Central memory CD4-positive, alpha-beta T cell (primary cell): ENCODE data around the gene SNTG2.
"Not testable (repeated sequence)": the region's sequence is repeated elsewhere in the genome, so short reads cannot be mapped to it uniquely, and the experiment has no call there.

Experiments used
- DNase-seq: peaks from one replicate; pipeline ENCODE4 v3.0.0; 2022

The SNTG2 gene

GRCh38 chr2:1394709-1395408, 444.2 kb downstream of the SNTG2 start:
- DNase-seq = no peak

- DNase-seq = no peak
Observed at GRCh38 chr2:1397350-1397749, 446.7 kb downstream of the SNTG2 start.

DNA sequence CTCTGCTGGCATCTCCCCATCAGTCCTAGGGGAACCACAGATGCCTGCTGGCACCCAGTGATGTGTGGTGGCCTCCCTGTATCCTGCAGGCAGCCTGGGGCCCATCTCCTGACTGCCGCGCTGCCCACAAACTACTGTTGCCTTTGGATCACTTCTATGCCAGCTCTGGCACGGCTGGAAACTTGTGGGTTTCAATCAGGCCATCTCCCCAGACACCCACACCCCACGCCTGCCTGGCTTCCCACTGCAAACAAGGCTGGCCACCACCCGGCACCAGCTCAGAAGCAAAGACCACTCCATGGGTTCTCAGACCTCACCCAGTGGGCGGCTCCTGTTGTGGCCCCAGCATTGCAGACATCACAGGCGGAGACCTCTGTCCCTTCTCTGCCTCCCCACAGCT, 447.5 kb downstream of the SNTG2 start:
- DNase-seq = no peak

DNA sequence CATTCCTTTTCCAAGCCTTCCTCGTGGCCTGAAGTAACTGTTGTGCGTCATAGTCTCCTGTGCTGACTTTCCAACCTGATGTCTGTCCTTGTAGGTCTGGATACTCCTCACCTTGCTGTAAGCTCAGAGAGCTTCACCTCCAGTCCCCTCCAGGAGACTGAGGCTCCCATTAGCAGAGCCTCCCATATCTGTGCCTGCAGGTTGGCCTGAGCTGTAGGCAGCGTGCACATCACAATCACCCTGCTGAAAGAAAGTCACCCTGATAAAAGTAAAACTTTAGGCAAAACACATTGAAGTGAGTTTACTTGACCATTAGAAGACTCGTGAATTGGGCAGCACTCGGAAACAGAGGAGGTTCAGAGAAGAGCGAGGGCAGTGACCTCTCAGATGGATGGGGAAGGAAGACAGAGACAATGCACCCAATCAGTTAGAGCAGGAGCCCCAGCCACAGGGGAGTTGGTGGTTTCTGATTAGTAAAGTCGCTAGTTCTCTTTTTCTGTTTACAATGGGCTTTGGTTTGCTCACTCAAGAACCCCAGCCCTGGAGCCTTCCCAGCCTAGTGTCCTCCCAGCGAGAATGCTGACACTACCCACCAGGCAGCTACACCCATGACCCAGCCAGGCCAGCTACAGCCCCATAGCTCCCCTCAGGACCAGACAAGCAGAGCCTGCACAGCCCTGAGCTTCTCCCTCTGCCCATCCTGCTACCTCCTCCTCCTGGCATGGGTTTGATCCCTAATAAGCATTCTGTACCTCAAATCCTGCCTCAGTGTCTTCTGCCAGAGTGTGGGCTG, 450.5 kb downstream of the SNTG2 start:
- no peak for DNase-seq

- no peak for DNase-seq
Observed at GRCh38 chr2:1402064-1402463, 451.4 kb downstream of the SNTG2 start.

GRCh38 chr2:1403565-1403964, 452.9 kb downstream of the SNTG2 start:
- no peak for DNase-seq

GRCh38 chr2:1405124-1405523, 454.5 kb downstream of the SNTG2 start:
- no peak for DNase-seq

- no peak for DNase-seq
Observed at GRCh38 chr2:1405967-1406366, 455.3 kb downstream of the SNTG2 start.

GRCh38 chr2:1406434-1406833, 455.8 kb downstream of the SNTG2 start:
- DNase-seq = no peak

DNA sequence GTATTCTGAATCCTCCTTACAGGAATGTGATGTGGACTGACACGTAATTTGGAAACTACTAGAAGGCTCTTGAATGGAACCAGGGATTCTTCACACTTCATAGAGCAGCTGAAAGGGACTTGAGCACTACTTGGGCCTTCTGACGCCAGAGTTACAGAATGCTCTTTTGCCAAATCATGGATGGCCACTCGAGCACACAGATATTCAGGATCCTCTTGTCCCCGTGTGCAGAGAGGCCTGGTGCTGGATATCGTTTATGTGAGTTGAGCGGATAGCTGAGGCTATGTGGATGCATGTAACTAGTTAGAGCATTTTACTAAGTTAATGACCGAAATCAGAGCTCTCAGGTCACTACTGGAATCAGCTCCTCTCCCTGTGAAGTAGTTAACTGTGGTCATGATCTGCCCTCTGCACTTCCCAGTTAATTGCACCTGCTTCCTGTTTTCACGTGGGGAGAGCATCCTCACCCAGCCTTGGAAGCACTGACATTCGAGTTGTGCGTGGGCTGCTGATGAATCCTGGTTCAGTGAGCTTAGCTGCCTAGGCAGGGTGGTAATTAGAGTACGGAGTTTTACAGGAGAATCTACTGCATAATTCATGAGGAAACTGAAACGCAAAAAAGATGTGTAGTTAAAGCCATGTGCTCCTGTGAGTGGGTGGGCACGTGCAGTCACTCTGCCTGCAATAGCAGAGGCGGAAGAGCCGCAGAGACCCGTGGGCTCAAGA, 457.5 kb downstream of the SNTG2 start:
- DNase-seq = no peak

- no peak for DNase-seq
Observed at GRCh38 chr2:1413156-1413710, 462.6 kb downstream of the SNTG2 start, which contains the start of gene TPO. Gene TPO, plus strand, starts transcription at chr2:1413463. Its CDS starts 946 bp downstream, at chr2:1414409.

DNA sequence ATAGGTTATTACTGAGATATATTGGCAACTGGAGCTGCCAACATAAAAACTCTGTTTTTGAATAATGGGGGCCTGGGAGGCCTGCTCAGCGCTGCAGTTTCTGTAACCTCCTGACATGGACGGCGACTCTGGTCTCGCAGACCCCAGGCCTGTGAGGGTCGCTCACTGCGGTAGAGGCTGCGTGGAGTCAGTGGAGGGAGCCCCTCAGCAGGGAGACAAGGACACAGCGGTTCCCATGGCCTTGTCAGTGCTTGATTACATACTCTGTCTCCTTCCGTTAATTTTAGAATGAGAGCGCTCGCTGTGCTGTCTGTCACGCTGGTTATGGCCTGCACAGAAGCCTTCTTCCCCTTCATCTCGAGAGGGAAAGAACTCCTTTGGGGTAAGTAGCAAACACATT, 463.5 kb downstream of the SNTG2 start:
- DNase-seq = no peak

DNA sequence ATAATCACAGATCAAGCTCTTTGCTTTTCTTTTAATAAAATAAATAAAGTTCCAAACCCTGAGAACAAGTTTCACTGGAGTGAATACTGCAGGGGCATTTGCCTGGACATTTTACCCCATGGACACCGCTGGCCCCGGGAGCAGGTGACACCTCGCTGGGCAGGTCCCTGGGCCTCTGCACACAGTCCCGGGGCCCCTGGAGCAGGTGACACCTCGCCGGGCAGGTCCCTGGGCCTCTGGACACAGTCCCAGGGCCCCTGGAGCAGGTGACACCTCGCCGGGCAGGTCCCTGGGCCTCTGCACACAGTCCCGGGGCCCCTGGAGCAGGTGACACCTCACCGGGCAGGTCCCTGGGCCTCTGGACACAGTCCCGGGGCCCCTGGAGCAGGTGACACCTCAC, 464.3 kb downstream of the SNTG2 start:
- DNase-seq = not testable (repeated sequence)

GRCh38 chr2:1415501-1415900, 464.9 kb downstream of the SNTG2 start:
- no peak for DNase-seq
